ENCODE measurements around the gene SLC39A11.

DNA sequence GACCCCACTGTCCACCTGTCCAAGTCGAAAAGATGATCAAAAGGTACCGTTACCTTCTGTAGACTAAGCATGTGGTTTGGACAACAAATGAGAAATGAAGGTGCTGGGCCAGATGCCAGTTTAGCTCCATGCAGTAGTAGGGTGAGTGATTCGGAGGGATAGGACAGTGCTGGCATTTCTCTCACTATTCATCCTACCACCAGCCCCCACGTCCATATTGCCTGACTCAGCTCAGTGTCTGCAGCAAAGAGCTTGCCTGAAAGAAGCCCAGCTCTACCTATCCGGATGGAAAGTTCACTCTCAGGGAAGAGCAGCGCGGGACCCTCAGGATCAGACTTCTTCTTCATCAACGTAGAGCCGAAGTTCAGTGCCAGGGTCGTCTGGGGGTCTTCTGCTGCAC, 145.0 kb downstream of the SLC39A11 start:
- TF ChIP-seq ETS1 (CRISPR knock-in tag; IDR thresholded peaks at IDR 0.05) (no peak), NBN (conservative IDR thresholded peaks at IDR 0.05) (no peak), IKZF4 (CRISPR knock-in tag; IDR thresholded peaks at IDR 0.05; ENCODE audit: borderline replicate concordance, low read depth, not compliant biosample characterization) (no peak), ZNF484 (CRISPR knock-in tag; IDR thresholded peaks at IDR 0.05; ENCODE audit: borderline replicate concordance, low read depth) (no peak), ZNF251 (CRISPR knock-in tag; IDR thresholded peaks at IDR 0.05) (no peak), ZNF224 (CRISPR knock-in tag; IDR thresholded peaks at IDR 0.05) (no peak)

Measured in HepG2 (cell line).